Measurements from ENCODE around the gene TNN. TPM values are rescaled to one million over a fixed set of nuclear protein-coding genes. Genes with fewer than 3 reads are reported as not detected.
"Not testable (repeated sequence)": the region's sequence is repeated elsewhere in the genome, so short reads cannot be mapped to it uniquely, and the experiment has no call there.

Gene TNN
- total RNA-seq, 2 donors from 2014 or later = 0.09 TPM; not detected in 1

DNA sequence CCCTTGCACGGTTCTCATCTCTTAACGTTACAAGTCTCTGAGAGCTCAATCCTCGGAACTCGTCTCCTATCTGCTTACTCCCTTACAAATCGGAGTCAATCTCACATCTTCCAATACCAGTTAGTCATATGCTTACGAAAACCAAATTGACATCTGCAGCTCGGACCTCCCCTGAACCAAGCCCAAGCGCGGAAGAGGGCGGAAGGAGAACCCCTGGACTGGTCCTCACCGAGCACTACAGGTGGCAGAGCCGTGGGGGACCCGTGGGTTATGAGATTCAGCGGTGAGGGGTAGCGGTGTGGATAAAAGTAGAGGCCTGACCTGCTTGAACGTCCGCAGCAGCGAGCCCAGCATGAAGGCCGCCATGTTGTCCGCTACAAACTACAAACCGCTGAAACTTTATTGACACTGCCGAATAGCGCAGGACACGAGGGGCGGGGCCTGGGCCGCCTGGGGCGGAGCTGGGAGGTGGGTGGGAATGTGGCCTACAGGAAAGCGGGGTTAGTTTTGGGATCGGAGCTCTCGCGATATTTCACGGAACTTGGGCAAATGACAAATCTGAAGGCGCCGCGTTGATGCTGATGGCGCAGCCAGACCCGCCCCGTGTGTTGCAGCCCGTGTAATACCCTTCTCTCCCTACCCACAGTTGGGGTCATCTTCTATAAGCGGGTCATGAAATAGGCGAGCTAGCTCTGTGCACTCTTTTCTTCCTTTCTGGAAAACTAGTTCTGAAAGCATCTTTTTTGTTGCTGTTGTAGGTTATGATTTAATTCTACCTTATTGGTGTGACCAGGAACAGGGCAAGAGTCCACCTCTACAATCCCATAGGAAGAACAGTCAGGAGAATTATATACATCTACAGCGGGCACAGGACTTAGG is 44.4 kb upstream of the TNN start, which contains the start of gene MRPS14:
Gene MRPS14, minus strand, starts transcription at position 383 of the 879 bp plus-strand sequence. Its CDS starts 17 bp downstream, at position 366.
- Histone ChIP-seq H3K4me1 (ENCODE audit: control insufficient read depth, insufficient read depth, low read length) (no peaks in the 10 kb centered on the region), H3K27me3 (ENCODE audit: control insufficient read depth, insufficient read depth, low read length, poor library complexity, severe bottlenecking) (no peaks in the 10 kb centered on the region), H3K27ac (ENCODE audit: low read depth, low read length) (no peak within 1 kb of the TSS), H3K36me3 (ENCODE audit: control insufficient read depth, insufficient read depth, low read length) (peaks cover 8% of the 10 kb centered on the region), H3K4me3 (ENCODE audit: low read length) (peak within 1 kb of the TSS; percentile 96), H3K9ac (ENCODE audit: extremely low read depth, low read length, poor library complexity, severe bottlenecking) (peak within 1 kb of the TSS; percentile 79), H3K9me3 (ENCODE audit: control insufficient read depth, low read length) (no peaks in the 10 kb centered on the region)
- Mint-ChIP-seq H3K36me3 (ENCODE audit: low read depth) (peaks cover 1% of the 10 kb centered on the region), H3K27ac (peak within 1 kb of the TSS; percentile 97), H3K4me3 (peak within 1 kb of the TSS; percentile 78), H3K4me1 (peaks cover 8% of the 10 kb centered on the region), H3K9me3 (peaks cover 11% of the 10 kb centered on the region), H3K27me3 (ENCODE audit: insufficient read depth) (no peaks in the 10 kb centered on the region)
- peak; percentile 99 for DNase-seq
- TF ChIP-seq CTCF (conservative IDR thresholded peaks at IDR 0.05) = peak; percentile 19
- WGBS, 2 experiments (ENCODE audit: insufficient coverage in 1 of 2, insufficient read length in 1 of 2) = 4 to 5% methylated on average over 19 to 42 of the region's 42 CpGs

DNA sequence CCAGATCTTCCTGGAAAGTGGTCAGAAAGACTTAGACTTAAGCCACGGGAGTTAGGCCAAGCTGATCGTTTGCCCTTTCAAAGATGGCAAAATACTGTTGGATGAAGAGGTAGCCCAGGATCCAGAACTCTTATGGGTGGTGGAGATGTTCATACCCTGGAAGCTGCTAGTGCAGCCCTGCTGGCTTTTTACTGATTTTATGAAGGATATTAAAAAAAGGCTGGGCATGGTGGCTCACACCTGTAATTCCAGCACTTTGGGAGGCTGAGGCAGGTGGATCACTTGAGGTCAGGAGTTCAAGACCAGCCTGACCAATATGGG is 43.8 kb upstream of the TNN start:
- DNase-seq; H3K9ac ChIP-seq (ENCODE audit: extremely low read depth, low read length, poor library complexity, severe bottlenecking): not testable (repeated sequence)

DNA sequence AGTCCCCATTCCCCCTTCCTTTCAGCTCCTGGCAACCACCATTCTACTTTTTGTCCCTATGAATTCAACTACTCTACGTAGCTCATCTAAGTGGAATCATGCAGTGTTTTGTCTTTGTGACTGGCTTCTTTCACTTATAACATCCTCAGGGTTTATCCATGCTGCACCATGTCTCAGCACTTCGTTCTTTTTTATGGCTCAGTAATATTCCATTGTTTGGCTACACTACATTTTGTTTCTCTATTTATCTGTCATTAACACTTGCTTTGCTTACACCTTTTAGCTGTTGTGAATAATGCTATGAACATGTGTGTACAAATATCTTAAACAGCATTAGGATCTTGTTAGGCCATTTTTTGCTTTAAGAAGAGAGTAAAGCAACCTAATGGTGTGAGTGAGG is 42.9 kb upstream of the TNN start:
- no peak overlapping the region for H3K27ac Mint-ChIP-seq

More for the DNA sequence above, 43.8 kb upstream of the TNN start:
- H3K27me3 Mint-ChIP-seq (ENCODE audit: insufficient read depth); H3K4me1 ChIP-seq (ENCODE audit: control insufficient read depth, insufficient read depth, low read length); H3K36me3 Mint-ChIP-seq (ENCODE audit: low read depth); H3K27me3 ChIP-seq (ENCODE audit: control insufficient read depth, insufficient read depth, low read length, poor library complexity, severe bottlenecking); H3K9me3 ChIP-seq (ENCODE audit: control insufficient read depth, low read length); H3K27ac ChIP-seq (ENCODE audit: low read depth, low read length); H3K36me3 ChIP-seq (ENCODE audit: control insufficient read depth, insufficient read depth, low read length); H3K4me1 Mint-ChIP-seq: not testable (repeated sequence)
- Mint-ChIP-seq H3K9me3 (peaks cover 11% of the 10 kb centered on the region), H3K4me3 (peak overlapping the region; percentile 78), H3K27ac (peak overlapping the region; percentile 97)
- peak overlapping the region; percentile 96 for H3K4me3 ChIP-seq (ENCODE audit: low read length)
- WGBS, 2 experiments (ENCODE audit: insufficient coverage in 1 of 2, insufficient read length in 1 of 2) = 91% methylated on average over 2 of the region's 2 CpGs; no CpG with 5 or more reads in 1 of the 2 experiments

More for the DNA sequence above, 42.9 kb upstream of the TNN start:
- TF ChIP-seq CTCF (conservative IDR thresholded peaks at IDR 0.05) = no peak
- Mint-ChIP-seq H3K27me3 (ENCODE audit: insufficient read depth) (no peaks in the 10 kb centered on the region), H3K36me3 (ENCODE audit: low read depth) (no peaks in the 10 kb centered on the region), H3K4me1 (peaks cover 10% of the 10 kb centered on the region), H3K4me3 (no peak overlapping the region), H3K9me3 (peaks cover 11% of the 10 kb centered on the region)
- Histone ChIP-seq H3K4me3 (ENCODE audit: low read length) (no peak overlapping the region), H3K27ac (ENCODE audit: low read depth, low read length) (no peak overlapping the region), H3K9me3 (ENCODE audit: control insufficient read depth, low read length) (no peaks in the 10 kb centered on the region), H3K9ac (ENCODE audit: extremely low read depth, low read length, poor library complexity, severe bottlenecking) (no peak overlapping the region), H3K27me3 (ENCODE audit: control insufficient read depth, insufficient read depth, low read length, poor library complexity, severe bottlenecking) (no peaks in the 10 kb centered on the region), H3K36me3 (ENCODE audit: control insufficient read depth, insufficient read depth, low read length) (no peaks in the 10 kb centered on the region), H3K4me1 (ENCODE audit: control insufficient read depth, insufficient read depth, low read length) (no peaks in the 10 kb centered on the region)
- 94 to 100% methylated on average over 1 to 2 of the region's 2 CpGs for WGBS, 2 experiments (ENCODE audit: insufficient coverage in 1 of 2, insufficient read length in 1 of 2)
- no peak for DNase-seq

Measured in endodermal cell (in vitro differentiated cells).